DMS 273 treated with DMSO at 0.1 percent for 48 hours (cell line): ENCODE results near the gene SHISA5.
A peak's percentile ranks its signal among the peaks of the same experiment; 100 is the strongest.

ENCODE experiments used
- DNase-seq: peaks from one replicate; lab custom pipeline; 2025; lab: John Stamatoyannopoulos, UW

SHISA5 gene

DNA sequence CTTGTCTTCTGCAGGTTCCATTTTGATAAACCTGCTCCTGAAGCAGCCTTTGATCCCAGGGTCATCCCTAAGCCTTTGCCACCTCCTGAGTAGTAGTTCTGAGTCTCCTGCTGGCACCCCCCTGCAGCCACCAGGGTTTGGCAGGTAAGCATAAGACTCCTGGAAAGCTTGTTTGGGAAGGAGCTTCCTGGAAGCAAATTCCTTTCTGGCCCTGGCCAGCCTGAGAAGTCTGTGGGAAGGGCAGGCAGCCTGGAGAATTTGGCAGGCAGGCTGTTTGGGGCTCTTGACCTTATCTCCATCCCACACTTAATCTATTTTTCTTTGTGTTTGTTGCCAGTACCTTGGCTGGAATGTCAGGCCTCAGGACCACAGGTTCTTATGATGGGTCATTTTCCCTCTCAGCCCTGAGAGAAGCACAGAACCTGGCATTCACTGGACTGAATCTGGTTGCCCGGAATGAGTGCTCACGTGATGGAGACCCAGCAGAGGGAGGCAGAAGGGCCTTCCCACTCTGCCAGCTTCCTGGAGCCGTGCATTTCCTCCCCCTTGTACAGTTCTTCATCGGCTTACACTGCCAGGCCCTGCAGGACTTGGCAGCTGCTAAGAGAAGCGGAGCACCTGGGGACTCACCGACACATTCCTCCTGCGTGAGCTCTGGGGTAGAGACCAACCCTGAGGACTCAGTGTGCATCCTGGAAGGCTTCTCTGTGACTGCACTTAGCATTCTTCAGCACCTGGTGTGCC lies 44.0 kb downstream of the SHISA5 start:
- no peak for DNase-seq

DNA sequence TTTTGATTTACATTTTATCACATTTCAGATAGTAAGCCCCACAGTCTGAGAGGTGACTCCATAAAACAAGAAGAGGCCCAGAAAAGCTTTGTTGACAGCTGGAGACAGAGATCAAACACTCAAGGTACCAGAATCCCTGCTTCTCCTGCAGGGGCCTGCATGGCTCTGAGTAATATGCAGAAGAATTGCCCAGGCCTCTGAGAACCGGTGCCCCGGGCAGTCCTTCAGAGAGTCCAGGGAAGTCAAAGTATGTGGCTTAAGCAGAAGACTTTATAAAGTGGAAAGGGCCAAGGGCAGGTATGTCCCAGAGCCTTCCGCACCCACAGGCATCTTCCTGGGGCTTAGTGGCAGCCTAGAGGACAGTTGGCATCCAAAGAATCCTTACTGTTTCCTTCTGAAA lies 44.6 kb downstream of the SHISA5 start:
- DNase-seq = no peak

DNA sequence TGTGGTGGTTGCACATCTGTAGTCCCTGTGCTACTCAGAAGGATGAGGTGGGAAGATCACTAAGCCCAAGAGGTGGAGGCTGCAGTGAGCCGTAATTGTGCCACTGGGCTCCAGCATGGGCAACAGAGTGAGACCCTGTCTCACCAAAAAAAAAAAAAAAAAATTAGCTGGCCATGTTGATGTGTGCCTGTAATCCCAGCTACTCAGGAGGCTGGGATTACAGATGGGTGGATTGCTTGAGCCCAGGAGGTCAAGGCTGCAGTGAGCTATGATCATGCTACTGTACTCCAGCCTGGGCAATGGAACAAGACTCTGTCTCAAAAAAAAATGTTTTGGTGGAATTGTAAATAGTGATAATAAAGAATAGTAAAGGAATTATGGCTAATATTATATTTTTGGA lies 47.5 kb downstream of the SHISA5 start:
- DNase-seq = no peak

DNA sequence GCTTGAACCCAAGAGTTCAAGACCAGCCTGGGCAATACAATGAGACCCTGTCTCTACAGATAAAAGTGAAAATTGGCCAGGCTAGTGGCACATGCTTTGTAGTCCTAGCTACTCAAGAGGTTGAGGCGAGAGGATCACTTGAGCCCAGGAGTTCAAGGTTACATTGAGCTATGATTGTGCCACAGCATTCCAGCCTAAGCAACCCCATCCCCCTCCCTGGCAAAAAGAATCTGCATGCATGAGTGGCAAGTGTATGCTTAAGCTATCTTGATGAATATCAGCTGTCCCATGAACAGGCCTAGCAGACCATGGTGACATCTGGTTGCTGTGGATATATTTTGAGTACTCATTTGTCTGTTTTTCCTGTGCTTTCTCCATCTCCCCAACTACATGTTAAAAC lies 52.7 kb downstream of the SHISA5 start:
- DNase-seq = no peak

DNA sequence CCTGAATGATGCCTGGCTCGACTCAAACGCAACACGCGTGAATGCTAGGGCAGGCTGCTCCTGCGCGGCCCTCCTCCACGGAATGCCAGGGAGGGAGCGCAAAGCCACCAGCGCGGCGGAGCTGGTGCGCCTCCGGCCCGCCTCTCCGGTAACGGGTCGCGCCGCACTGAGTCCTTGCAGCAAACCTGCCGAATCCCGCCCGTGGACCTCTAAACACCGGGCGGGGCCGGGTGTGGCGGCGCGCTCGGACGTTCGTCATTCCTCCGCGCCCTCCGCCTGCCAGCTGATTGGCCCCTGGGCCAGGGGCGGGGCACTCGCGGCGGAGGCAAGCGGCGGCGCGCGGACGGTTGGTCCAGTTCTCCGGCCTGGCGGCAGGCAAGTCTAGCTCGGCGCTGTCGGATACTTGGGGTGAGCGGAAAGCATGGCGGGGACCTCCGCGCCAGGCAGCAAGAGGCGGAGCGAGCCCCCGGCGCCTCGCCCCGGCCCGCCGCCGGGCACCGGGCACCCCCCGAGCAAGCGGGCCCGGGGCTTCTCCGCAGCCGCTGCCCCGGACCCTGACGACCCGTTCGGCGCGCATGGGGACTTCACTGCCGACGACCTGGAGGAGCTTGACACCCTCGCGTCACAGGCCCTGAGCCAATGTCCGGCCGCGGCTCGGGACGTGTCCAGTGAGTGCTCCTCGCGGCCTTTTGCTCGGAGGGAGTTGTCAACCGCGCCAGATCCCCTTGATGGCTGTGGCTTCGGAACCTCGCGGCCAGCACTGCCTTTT lies 57.4 kb downstream of the SHISA5 start, which contains the start of gene ATRIP:
TSS of gene ATRIP (plus strand) at position 313 of the 769 bp plus-strand sequence. CDS start at position 422, 109 bp downstream.
- peak; percentile 13 for DNase-seq

DNA sequence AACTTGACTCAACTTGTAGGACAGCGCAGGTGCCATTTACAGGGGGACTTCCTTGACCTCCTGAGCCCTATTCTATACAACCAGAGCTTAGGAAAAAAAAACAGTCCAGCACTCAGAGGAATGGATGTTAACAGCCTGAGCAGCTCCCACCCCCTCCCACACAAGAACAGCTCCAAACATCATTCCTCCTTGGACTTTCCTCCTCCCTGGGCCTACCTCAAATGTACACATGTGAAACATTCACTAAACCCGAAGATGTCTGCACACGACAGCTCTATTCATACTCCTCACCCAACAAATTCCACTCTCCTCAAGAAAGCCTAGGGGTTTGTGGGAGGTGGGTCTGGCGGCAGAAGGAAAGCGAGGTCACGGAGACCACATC lies 57.9 kb downstream of the SHISA5 start:
- DNase-seq = no peak

DNA sequence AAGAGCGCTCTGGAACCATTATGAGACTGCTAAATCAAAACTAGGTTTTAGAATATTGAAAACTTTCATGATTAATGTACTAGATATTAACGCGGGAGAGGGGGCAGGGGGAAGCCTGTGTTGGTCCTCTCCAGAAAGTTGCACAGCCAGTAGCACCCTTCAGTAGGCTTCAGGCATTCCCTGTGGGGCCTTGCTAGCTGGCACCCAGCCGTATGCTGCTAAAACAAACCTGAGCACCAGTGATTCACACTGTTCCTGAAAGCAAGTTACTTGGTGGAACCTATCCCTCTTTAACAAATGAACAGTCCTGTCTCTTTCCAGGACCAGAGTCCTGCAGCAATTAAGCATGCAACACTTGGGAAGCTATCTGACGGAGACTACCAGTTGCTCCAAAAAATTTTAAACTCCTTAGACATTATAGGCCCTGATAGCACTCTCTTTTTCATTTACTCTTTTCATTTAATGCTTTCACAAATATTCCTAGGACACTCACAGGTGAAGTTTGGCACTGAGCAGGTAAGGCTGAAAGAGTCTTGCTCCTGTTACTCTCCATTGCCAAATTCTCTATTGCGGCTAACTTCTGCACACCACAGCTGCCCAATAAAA lies 58.6 kb downstream of the SHISA5 start:
- DNase-seq = no peak

DNA sequence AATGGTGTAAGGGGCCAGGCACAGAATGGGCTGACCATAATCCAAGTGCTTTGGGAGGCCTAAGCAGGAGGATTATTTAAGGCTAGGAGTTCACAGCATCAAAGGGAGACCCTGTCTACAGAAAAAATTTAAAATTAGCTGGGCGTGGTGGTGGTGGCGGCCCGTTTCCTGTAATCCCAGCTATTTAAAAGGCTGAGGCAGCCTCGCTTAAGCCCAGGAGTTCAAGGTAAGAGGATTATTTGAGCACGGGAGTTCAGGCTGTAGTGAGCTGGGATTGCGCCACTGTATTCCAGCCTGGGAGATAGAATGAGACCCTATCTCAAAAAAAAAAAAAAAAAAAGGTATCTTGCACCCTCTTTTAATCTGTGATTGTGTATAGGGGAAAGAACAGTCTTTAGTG lies 62.0 kb downstream of the SHISA5 start:
- no peak for DNase-seq

DNA sequence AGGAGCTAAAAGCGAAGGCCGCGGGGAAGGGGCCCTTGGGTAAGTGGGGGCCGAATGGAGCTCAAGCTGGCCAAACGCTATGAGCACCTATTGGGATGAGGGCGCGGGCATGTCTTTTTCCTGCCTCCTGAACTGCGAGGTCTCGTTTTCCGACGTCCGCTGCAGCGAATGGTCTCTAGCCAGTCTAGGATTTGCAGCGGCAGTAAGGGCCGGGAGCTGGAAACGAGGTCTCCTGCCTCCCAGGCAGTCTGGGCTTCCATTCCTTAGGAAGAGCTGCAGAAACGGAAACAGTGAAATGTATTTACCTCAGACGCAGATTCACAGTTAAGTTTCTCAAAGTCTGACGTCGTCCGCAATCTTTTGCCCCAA lies 63.4 kb downstream of the SHISA5 start:
- no peak for DNase-seq

DNA sequence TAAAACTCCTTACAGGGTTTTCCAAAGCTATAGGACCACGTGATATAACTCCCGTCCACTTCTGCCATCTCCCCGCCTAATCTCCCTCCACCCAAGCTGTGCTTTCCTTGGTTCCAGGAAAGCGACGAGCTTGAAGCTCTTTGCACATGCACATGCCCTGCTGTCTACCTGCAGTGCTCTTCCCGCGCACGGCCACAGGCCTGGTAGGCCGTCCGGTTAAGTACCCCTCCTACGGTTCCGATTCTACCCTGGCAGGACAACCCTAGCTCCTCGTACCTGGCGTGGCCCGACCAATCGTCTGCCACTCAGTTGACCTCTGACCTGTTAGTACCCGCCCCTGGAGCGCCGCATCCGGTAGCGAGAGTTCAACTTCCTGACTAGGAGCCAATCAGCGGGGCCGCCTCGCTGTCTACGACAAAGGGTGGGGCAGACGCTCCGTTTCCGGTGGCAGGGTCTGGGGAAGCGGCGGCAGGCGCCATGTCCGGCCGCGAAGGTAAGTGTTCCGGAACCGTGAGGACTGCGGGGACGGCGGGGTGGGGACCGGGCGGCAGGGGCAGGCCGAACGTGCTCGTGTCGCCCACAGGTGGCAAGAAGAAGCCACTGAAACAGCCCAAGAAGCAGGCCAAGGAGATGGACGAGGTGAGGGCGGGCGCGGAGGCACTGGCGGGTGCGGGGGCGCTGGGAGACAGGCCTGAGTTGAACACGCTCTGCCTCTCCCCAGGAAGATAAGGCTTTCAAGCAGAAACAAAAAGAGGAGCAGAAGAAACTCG lies 64.0 kb downstream of the SHISA5 start, which contains the start of the genes CCDC51 and TMA7:
TSS of gene CCDC51 (minus strand) at position 300 of the 770 bp plus-strand sequence. CDS start 4,991 bp downstream, outside the sequence.
TSS of gene TMA7 (plus strand) at position 438 of the 770 bp plus-strand sequence. CDS start at position 478, 40 bp downstream.
- peak; percentile 86 for DNase-seq

DNA sequence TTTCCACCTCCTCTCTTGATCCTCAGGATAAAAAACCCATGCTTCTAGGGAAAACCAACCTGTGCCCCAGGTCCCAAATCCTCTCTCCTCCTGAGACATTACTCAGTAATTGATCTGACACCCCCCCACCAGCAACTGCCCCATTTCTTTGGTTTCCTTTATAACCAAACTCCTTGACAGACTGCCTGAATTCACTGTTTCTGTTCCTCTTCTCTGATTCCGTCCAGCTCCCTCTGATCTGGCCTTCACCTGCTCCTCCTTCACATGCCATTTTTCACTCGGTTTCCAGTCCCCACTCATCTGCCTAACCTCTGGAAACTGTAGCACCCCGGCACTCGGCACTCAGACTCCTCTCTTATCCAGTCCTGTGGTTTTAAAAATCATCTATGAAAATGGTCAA lies 66.2 kb downstream of the SHISA5 start:
- no peak for DNase-seq

DNA sequence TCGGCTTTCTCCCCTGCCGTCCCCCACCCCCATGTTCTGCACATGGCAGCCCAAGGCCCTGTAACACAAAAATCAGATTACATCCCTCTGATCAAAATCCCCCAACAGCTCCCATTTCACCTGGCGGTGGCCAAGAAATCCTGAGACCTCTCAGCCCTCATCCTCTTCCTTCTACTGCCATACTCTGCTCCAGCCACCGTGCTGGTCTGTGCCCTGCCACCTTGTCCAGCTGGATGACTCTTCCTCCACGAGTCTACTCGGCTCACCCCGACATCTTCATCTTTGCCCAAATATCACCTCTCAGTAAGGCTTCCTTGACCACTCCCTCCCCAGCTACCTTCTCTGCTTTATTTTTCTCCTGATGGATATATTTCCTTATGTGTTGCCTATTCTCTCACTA lies 67.1 kb downstream of the SHISA5 start:
- no peak for DNase-seq

DNA sequence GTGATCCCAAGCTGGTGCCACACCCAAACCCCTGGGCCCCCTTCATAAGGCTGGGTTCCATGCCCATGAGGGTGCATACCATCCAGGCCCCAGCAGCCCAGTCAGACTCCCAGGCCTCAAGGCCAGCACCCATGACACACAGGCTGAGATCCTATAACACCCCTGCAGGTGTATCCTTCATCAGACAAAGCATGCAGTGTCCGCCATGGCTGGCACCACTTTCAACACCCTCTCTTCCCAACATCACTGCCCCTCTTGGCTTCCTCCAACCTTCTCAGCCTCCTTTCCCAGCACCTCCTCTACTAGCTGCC lies 67.5 kb downstream of the SHISA5 start:
- DNase-seq = no peak

DNA sequence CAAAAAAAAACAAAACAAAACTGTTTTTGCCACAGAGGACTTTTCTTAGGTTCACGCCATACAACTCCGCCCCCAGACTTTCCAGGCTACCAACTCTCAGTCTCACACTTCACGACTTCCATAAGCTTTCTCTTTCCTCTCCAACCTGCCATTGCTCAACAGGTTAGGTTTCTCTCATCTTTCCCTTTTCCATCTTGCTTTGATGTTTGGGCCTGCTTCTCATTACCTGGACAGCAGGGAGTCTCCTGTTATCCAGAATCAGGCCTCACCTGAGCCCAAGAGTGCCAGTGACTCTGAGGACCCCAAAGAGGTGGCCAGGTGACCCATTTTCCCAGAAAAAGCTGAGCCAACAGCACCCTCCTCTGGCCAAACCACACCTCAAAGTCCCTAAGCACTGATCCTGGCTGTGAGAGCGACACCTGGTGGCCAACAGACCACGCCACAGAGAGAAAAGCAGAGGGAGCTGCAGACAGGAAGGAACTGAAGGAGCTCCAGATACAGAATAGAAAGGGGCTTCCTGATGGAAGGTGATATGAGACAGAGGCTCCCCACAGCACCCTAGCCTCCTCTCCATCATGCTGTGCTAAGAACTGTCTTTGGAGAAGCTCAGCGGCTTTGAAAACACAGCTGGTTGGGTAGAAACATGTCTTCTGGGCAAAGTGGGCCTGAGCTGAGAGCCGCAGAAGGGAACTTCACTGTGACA lies 68.0 kb downstream of the SHISA5 start:
- DNase-seq = peak; percentile 14

DNA sequence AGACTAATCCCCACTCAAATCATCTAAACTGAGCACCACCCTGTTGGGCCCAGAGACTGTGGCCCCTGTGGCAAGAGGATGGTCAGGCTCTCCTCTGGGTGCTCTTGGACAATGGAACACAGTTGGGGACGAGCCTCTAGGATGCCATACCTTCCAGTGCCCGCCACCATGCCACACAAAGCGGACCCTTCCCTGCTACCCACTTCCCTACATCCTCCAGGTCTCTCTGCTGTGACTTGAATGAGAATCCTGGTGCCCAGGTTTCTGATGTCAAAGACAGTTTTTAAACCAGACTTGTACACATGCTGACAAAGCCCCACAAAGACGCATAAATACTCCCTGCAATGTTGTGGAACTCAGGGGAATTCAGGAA lies 68.8 kb downstream of the SHISA5 start:
- DNase-seq = no peak

DNA sequence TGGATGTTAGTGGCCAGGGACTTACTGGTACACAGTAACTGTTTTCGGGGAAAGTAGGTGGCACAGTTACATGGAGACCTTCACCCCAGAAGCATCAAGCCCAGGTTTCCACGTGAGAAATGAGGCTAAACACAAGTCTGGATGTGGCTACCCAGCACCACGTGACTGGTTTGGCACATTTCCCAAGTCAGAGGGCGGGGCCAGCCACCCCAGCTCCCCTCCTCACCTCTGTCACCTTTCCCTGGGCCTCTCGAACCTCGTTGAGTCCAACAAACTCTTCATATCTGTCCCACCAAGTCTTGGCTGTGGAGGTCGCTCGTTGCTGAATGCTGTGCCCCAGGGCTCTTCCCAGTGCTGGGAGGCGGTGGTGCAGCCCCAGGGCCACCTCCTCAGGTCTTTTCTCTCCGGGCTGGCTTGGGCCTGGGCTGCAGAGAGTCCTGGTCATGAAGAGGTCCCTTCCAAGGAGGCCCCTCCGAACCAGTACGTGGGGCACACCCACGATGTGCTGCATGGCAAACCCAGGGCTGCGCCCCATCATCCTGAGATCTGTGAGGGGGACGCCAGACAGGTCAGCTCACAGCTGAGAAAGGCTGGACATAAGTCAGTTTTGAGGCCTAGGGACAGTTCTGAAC lies 69.3 kb downstream of the SHISA5 start:
- no peak for DNase-seq

DNA sequence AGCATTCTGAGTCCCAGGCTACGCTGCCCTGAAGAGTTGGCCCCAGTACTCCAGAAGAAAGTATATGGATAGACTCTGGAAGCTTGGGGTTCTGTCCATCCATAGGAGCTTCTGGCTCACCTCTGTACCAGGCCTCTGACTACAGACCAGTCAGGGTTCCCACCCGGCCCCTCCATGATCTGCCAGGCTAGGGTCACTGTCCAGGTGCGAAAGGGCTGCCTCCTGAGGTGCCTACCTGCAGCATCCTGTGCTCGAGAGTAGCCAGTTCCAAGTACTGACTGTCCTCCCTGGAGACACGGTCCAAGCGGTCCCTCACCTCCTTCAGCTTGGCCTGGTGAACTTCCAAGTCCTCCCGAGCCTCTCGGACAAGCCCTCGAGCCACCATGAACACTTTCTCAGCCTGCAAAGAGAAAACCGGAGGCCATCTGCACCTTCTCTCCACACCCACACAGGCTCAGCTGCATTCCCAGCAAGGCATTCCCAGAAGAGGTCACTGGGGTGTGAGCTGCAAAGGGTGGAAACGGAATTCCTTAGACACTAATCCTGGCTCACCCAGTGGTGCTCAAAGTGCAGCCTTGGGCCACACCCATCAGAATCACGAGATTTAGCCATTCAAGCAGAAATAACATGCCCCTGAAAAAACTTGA lies 70.4 kb downstream of the SHISA5 start:
- DNase-seq = no peak

DNA sequence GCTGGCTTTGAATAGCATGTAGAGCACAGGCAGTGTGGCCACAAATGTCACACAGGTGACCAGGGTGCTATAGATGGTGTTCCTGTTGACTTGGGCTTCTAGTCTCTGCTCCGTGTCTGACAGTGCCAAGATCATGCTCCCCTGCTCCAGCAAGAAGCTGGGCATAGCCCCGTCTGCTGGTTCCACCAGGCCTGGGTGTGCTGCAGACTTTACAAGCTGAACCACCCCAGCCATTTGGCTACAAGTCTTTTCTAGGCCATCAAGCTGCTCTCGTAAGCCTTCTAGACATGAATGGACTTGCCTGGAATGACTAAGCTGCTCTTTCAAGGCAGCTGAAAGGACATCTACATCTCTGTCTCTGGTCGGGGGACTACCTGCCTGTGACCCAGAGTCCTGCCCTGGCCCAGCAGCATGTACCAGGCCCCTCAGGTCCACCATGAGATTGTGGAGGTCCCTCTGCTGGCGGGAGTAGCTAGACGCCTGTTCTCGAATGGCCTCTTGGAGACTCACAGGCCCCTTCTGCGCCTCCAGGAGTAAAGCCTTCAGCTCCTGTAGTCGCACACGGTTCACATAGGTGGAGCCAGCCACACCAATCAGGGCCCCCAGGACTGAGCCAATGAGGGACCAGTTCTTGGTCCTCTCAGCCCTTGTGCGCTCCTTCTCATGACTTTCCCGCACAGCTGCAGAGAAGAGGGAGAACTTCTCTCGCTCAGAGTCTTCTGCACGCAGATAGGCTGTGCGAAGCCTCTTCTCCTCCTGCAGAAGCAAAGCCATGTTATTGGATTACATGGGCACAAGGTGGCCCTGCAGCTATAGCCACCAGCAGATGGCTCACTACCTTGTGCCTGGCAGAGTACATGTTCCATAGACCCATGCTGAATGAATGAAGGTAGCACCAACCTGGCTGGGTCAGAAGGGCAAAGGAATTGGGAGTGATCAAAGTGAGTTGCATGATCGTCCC lies 71.3 kb downstream of the SHISA5 start:
- DNase-seq = peak; percentile 15

DNA sequence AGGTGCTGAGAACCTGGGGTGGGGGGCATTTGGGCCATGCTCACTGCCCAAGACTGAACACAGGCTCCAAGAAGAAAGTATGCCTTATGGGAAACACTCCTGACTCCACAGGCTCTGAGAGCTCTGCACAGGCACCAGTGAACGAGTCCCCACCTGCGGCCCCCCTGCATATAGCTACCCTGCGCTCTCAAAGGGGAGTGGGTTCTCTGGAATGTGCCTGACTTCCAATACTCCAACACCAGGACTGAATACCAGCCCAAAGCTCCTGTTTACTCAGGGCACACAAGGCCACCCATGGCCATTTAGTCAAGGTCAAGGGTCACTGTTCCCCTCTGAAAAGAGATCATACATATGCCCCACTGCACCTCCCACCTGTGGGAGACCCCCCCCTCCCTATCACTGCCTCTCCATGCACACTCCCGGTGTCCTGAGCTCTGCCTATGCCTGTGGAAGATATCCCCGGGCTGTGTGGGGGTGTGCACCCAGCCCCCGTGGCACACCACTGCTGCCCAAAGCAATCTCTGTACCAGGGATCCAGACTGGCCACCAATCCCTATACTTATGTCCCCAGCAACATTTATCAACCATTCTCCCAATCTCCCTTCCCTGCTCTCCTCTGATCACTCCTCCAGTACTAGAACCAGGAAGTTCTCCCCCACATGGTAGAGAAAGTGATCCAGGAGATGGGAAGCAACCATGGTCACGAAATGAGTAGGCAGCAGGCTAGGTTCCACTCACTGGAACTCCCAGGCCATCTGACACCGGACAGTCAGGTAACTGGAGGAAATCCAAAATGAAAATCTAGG lies 72.5 kb downstream of the SHISA5 start:
- DNase-seq = no peak
